HepG2 (cell line): ENCODE data around the gene FOXRED2. TPM values are rescaled to one million over a fixed set of nuclear protein-coding genes. Genes with fewer than 3 reads are reported as not detected.
A peak's percentile ranks its signal among the peaks of the same experiment; 100 is the strongest.

ENCODE experiments used
- CHD2 ChIP-seq: IDR thresholded peaks from 2 replicates; pipeline ENCODE4 v1.6.1; 2011; ENCODE audit warnings: low read depth, low read length, improper control_type of control experiment
- DR1 ChIP-seq: sonication (generic); formaldehyde crosslinking; IDR thresholded peaks from 2 replicates; pipeline ENCODE4 v1.8.0; 2021; ENCODE audit warnings: mild to moderate bottlenecking, missing genetic modification reagents, inconsistent platforms
- FOXO4 ChIP-seq: sonication (generic); formaldehyde crosslinking; conservative IDR thresholded peaks from 2 replicates; pipeline ENCODE4 v1.8.1; 2023; ENCODE audit warnings: missing genetic modification reagents
- KDM4B ChIP-seq: sonication (generic); formaldehyde crosslinking; IDR thresholded peaks from 2 replicates; pipeline ENCODE4 v1.4.0; 2020; ENCODE audit warnings: missing genetic modification reagents
- KLF16 ChIP-seq, 2 experiments: sonication (generic) in 1 of 2; formaldehyde crosslinking in 1 of 2; IDR thresholded peaks; 2 replicates each; pipeline versions ENCODE4 v1.6.1 to v1.8.0; 2016 to 2023; ENCODE audit warnings: missing genetic modification reagents in 2 of 2, missing compliant biosample characterization in 1 of 2
- NFIC ChIP-seq: IDR thresholded peaks from 2 replicates; pipeline ENCODE4 v1.6.1; 2012; ENCODE audit warnings: mild to moderate bottlenecking, low read length, inconsistent platforms
- SALL2 ChIP-seq: sonication (generic); formaldehyde crosslinking; IDR thresholded peaks from 2 replicates; pipeline ENCODE4 v1.8.1; 2023; ENCODE audit warnings: mild to moderate bottlenecking, missing genetic modification reagents, inconsistent platforms
- TARDBP ChIP-seq: sonication (generic); formaldehyde crosslinking; IDR thresholded peaks from 2 replicates; pipeline ENCODE4 v1.8.0; 2022; ENCODE audit warnings: mild to moderate bottlenecking, missing genetic modification reagents
- YEATS2 ChIP-seq: sonication (generic); formaldehyde crosslinking; IDR thresholded peaks from 2 replicates; pipeline ENCODE4 v1.4.0; 2020; ENCODE audit warnings: missing genetic modification reagents, borderline replicate concordance
- ZBTB40 ChIP-seq, 2 experiments: fragments of 450-650 bp in 1 of 2; sonication (generic) in 1 of 2; formaldehyde crosslinking in 1 of 2; IDR thresholded peaks; 2 replicates each; pipeline versions ENCODE4 v1.6.1 to v1.8.0; 2016 to 2022; ENCODE audit warnings: antibody characterized with exemption in 1 of 2, mild to moderate bottlenecking in 1 of 2, missing genetic modification reagents in 1 of 2
- ZNF292 ChIP-seq: sonication (generic); formaldehyde crosslinking; IDR thresholded peaks from 2 replicates; pipeline ENCODE4 v1.8.1; 2022; ENCODE audit warnings: mild to moderate bottlenecking, low read depth, missing genetic modification reagents, borderline replicate concordance
- ZNF547 ChIP-seq: sonication (generic); formaldehyde crosslinking; IDR thresholded peaks from 2 replicates; pipeline ENCODE4 v1.5.1; 2020; ENCODE audit warnings: mild to moderate bottlenecking, missing genetic modification reagents
- polyA plus RNA-seq, 8 experiments: library from polyadenylated mRNA; depleted of rRNA in 3 of 8; stranded (reverse) in 7 of 8; unstranded in 1 of 8; fragments of >200 nt; fragmentation: Illumina TruSeq in 4 of 8; extraction: Trizol in 4 of 8; gene quantifications; 2 replicates each; pipeline versions ENCODE4 v1.2.1 to v1.2.3, GENCODE V29; 2011 to 2016; ENCODE audit warnings: low read depth in 4 of 8, missing spikeins in 1 of 8, mixed read lengths in 1 of 8; ENCODE audit not compliant: insufficient read depth in 1 of 8
- total RNA-seq, 5 experiments: library from RNA; depleted of rRNA; stranded (reverse); fragments of >200 nt; fragmentation: Illumina TruSeq; extraction: Trizol; gene quantifications; 2 replicates each; pipeline ENCODE4 v1.2.3, GENCODE V29; 2016; ENCODE audit warnings: low read depth in 1 of 5
- TF ChIP-seq, protein P1 (sequence below): sonication (generic); formaldehyde crosslinking; IDR thresholded peaks from 2 replicates; pipeline ENCODE4 v1.4.0; 2020; ENCODE audit warnings: missing genetic modification reagents, borderline replicate concordance

FOXRED2 gene
- total and polyA plus RNA-seq, 2 of the 13 experiments (the other 11 are each of a cell fraction or from before 2014, with no cell fraction given), result 9.3 to 28.1 TPM

DNA sequence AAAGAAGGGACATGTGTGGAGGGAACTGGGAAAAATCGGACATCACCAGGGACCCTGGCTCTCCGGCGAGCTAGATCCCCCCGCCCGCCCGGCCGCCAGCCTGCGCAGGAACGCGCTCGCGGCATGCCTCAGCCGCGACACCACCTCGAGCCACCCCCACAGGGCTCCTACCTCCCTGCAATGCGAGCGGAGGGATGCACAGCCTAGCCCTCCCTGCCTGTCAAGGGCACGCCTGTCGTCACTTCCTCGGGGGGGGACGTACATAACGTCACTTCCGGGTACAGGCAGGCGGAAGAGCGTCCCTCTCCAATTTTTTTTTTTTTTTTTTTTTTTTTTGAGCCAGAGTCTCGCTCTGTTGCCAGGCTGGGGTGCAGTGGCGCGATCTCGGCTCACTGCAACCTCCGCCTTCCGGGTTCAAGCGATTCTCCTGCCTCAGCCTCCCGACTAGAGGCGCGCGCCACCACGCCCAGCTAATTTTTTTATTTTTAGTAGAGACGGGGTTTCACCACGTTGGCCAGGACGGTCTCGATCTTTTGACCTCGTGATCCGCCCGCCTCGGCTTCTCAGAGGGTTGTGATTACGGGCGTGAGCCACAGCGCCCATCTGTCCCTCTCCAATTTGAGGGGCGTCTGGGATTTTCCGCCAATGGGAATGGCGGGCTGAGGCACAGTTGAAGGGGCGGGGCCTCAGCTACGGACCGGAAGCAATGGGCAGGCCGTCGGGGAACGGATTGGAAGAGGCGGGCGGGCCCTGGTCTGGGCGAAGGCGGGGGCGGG, 25.3 kb downstream of the FOXRED2 start, which contains the start of gene TXN2 (continued):
- TF ChIP-seq ZBTB40 (IDR thresholded peaks at IDR 0.05), result peak; percentile 73
- no peak for TF ChIP-seq ZBTB40 (CRISPR knock-in tag; IDR thresholded peaks at IDR 0.05)
- 0 out of 2 replicates have a peak, but pooled peaks have one; percentile 26 for TF ChIP-seq NFIC
- no peak for TF ChIP-seq FOXO4
- TF ChIP-seq DR1, result no peak
- TF ChIP-seq, protein P1, sequence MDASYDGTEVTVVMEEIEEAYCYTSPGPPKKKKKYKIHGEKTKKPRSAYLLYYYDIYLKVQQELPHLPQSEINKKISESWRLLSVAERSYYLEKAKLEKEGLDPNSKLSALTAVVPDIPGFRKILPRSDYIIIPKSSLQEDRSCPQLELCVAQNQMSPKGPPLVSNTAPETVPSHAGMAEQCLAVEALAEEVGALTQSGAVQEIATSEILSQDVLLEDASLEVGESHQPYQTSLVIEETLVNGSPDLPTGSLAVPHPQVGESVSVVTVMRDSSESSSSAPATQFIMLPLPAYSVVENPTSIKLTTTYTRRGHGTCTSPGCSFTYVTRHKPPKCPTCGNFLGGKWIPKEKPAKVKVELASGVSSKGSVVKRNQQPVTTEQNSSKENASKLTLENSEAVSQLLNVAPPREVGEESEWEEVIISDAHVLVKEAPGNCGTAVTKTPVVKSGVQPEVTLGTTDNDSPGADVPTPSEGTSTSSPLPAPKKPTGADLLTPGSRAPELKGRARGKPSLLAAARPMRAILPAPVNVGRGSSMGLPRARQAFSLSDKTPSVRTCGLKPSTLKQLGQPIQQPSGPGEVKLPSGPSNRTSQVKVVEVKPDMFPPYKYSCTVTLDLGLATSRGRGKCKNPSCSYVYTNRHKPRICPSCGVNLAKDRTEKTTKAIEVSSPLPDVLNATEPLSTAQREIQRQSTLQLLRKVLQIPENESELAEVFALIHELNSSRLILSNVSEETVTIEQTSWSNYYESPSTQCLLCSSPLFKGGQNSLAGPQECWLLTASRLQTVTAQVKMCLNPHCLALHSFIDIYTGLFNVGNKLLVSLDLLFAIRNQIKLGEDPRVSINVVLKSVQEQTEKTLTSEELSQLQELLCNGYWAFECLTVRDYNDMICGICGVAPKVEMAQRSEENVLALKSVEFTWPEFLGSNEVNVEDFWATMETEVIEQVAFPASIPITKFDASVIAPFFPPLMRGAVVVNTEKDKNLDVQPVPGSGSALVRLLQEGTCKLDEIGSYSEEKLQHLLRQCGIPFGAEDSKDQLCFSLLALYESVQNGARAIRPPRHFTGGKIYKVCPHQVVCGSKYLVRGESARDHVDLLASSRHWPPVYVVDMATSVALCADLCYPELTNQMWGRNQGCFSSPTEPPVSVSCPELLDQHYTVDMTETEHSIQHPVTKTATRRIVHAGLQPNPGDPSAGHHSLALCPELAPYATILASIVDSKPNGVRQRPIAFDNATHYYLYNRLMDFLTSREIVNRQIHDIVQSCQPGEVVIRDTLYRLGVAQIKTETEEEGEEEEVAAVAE (CRISPR knock-in tag), result no peak
- TF ChIP-seq KDM4B (CRISPR knock-in tag), result 0 out of 2 replicates have a peak, but pooled peaks have one; percentile 34
- peak; percentile 83; the same call in 1 of the 2 replicates for TF ChIP-seq YEATS2 (CRISPR knock-in tag)
- TF ChIP-seq SALL2 (CRISPR knock-in tag), result peak; percentile 70
- TF ChIP-seq CHD2, result no peak
- no peak for TF ChIP-seq TARDBP (CRISPR knock-in tag)
- peak; percentile 55; the same call in 1 of the 2 replicates for TF ChIP-seq ZNF547 (CRISPR knock-in tag)
- TF ChIP-seq ZNF292 (CRISPR knock-in tag), result no peak
- TF ChIP-seq KLF16 (CRISPR knock-in tag; IDR thresholded peaks at IDR 0.05), result peak in 1 of 2 experiments; percentile 68; a peak in 1 of 4 replicates
